K562 (cell line): ENCODE data around the gene ERICH2. TPM values are rescaled to one million over a fixed set of nuclear protein-coding genes. Genes with fewer than 3 reads are reported as not detected.

Experiments
- ARID2 ChIP-seq: fragments of 450-650 bp; IDR thresholded peaks from 2 replicates; pipeline ENCODE4 v1.6.1; 2017; ENCODE audit warnings: antibody characterized with exemption, mild to moderate bottlenecking
- ATF7 ChIP-seq: fragments of 450-650 bp; IDR thresholded peaks from 2 replicates; pipeline ENCODE4 v1.7.1; 2014; ENCODE audit warnings: mild to moderate bottlenecking, moderate library complexity
- BACH1 ChIP-seq: fragments of 200-800 bp; sonication (Bioruptor generic); IDR thresholded peaks from 2 replicates; pipeline ENCODE4 v1.6.1; 2016; ENCODE audit warnings: missing genetic modification characterization, missing compliant biosample characterization
- E2F4 ChIP-seq: sonication (generic); formaldehyde crosslinking; IDR thresholded peaks from 2 replicates; pipeline ENCODE4 v1.8.0; 2022; ENCODE audit warnings: mild to moderate bottlenecking, low read depth, missing genetic modification reagents
- HOXB6 ChIP-seq: fragments of 250-450 bp; sonication (Bioruptor Pico); IDR thresholded peaks from 2 replicates; pipeline ENCODE4 v1.5.1; 2022; ENCODE audit warnings: mild to moderate bottlenecking, borderline replicate concordance
- KAT8 ChIP-seq: fragments of 450-650 bp; IDR thresholded peaks from 2 replicates; pipeline ENCODE4 v1.6.1; 2016; ENCODE audit warnings: low read depth, mild to moderate bottlenecking
- MYNN ChIP-seq, 2 experiments: sonication (generic); formaldehyde crosslinking in 1 of 2; IDR thresholded peaks; 2 replicates each; pipeline versions ENCODE4 v1.5.0 to v1.6.1; 2016 to 2020; ENCODE audit warnings: antibody characterized with exemption in 1 of 2, missing genetic modification reagents in 1 of 2
- NR4A1 ChIP-seq, 2 experiments: fragments of 250-450 bp in 1 of 2; fragments of 450-650 bp in 1 of 2; sonication (Bioruptor Pico) in 1 of 2; IDR thresholded peaks; 2 replicates each; pipeline versions ENCODE4 v1.4.0 to v1.6.1; 2016 to 2020; ENCODE audit warnings: mild to moderate bottlenecking in 2 of 2, missing compliant biosample characterization in 1 of 2, missing genetic modification characterization in 1 of 2, moderate library complexity in 1 of 2
- POLR2G ChIP-seq: fragments of 200-400 bp; formaldehyde crosslinking; IDR thresholded peaks from 2 replicates; pipeline ENCODE4 v1.6.1; 2017; ENCODE audit warnings: low read depth, mild to moderate bottlenecking, antibody characterized with exemption, low read length, moderate library complexity
- RREB1 ChIP-seq: fragments of 250-450 bp; sonication (Bioruptor Pico); IDR thresholded peaks from 2 replicates; pipeline ENCODE4 v1.4.0; 2020
- SMARCE1 ChIP-seq: fragments of 450-650 bp; IDR thresholded peaks from 2 replicates; pipeline ENCODE4 v1.7.1; 2016; ENCODE audit warnings: mild to moderate bottlenecking
- ZBTB34 ChIP-seq: fragments of 250-450 bp; sonication (Bioruptor Pico); IDR thresholded peaks from 2 replicates; pipeline ENCODE4 v1.8.0; 2021; ENCODE audit warnings: mild to moderate bottlenecking, moderate library complexity
- ZBTB49 ChIP-seq: sonication (generic); formaldehyde crosslinking; IDR thresholded peaks from 2 replicates; pipeline ENCODE4 v1.8.0; 2022; ENCODE audit warnings: missing genetic modification reagents, mild to moderate bottlenecking, borderline replicate concordance
- ZC3H4 ChIP-seq: sonication (generic); formaldehyde crosslinking; IDR thresholded peaks from 2 replicates; pipeline ENCODE4 v1.9.0; 2021; ENCODE audit warnings: missing genetic modification reagents, borderline replicate concordance
- ZKSCAN1 ChIP-seq: fragments of 150-350 bp; IDR thresholded peaks from 2 replicates; pipeline ENCODE4 v1.6.1; 2016; ENCODE audit warnings: low read depth, low read length
- ZNF124 ChIP-seq: sonication (generic); formaldehyde crosslinking; IDR thresholded peaks from 2 replicates; pipeline ENCODE4 v1.8.1; 2022; ENCODE audit warnings: missing genetic modification reagents
- ZNF24 ChIP-seq: fragments of 450-650 bp; IDR thresholded peaks from 2 replicates; pipeline ENCODE4 v1.6.1; 2016
- ZNF316 ChIP-seq: fragments of 450-650 bp; IDR thresholded peaks from 2 replicates; pipeline ENCODE4 v1.6.1; 2016
- ZNF551 ChIP-seq: fragments of 250-450 bp; sonication (Bioruptor Pico); IDR thresholded peaks from 2 replicates; pipeline ENCODE4 v1.5.0; 2021; ENCODE audit warnings: mild to moderate bottlenecking, moderate library complexity
- polyA plus RNA-seq, 8 experiments: library from polyadenylated mRNA; depleted of rRNA in 4 of 8; stranded (reverse) in 5 of 8; unstranded in 3 of 8; fragments of >200 nt; fragmentation: Nextera tagmentation in 2 of 8; fragmentation: Illumina TruSeq in 1 of 8; extraction: Ambion mirVana in 2 of 8; extraction: Trizol in 1 of 8; gene quantifications; 2 replicates each; pipeline versions ENCODE4 v1.2.1 to v1.2.3, GENCODE V29; 2011 to 2014; ENCODE audit warnings: inconsistent platforms in 1 of 8, missing spikeins in 1 of 8
- total RNA-seq, 7 experiments: library from RNA; depleted of rRNA in 6 of 7; stranded (reverse); fragments of >200 nt in 6 of 7; fragmentation: Illumina TruSeq in 2 of 7; extraction: Trizol in 2 of 7; gene quantifications; 2 replicates each; pipeline versions ENCODE4 v1.2.1 to v1.2.3, GENCODE V29; 2011 to 2021; ENCODE audit warnings: low replicate concordance in 1 of 7

ERICH2 gene
- total and polyA plus RNA-seq, 9 of the 15 experiments (the other 6 are each of a cell fraction or from before 2014, with no cell fraction given) = 0.85 to 2.4 (median 1.6) TPM

- TF ChIP-seq RREB1 (CRISPR knock-in tag) (no peak), ZKSCAN1 (no peak), ZC3H4 (no peak), E2F4 (CRISPR knock-in tag) (no peak), SMARCE1 (no peak), ZNF124 (CRISPR knock-in tag) (no peak), ZNF24 (no peak), ZNF551 (CRISPR knock-in tag) (no peak), ARID2 (no peak), KAT8 (no peak), HOXB6 (CRISPR knock-in tag) (no peak), POLR2G (peak; percentile 84), NR4A1 (CRISPR knock-in tag; IDR thresholded peaks at IDR 0.05) (no peak), NR4A1 (tag; IDR thresholded peaks at IDR 0.05) (no peak), BACH1 (no peak), ZBTB49 (CRISPR knock-in tag) (no peak), ZNF316 (no peak), ATF7 (no peak), MYNN (IDR thresholded peaks at IDR 0.05) (no peak), MYNN (CRISPR knock-in tag; IDR thresholded peaks at IDR 0.05) (no peak), ZBTB34 (CRISPR knock-in tag) (no peak)
Measured at GRCh38 chr2:170816504-170817092, 46.4 kb downstream of the ERICH2 start, which contains the start of gene GAD1 (continued).
